Activated naive CD8-positive, alpha-beta T cell (primary cell): Measurements from ENCODE around the gene OGFOD2.

Experiments used
- H3K27ac Mint-ChIP-seq: one replicate; pipeline ENCODE4 v1.8.0; 2021; ENCODE audit warnings: mixed read lengths
- H3K27me3 Mint-ChIP-seq: one replicate; pipeline ENCODE4 v1.8.0; 2021; ENCODE audit warnings: mixed read lengths
- H3K36me3 Mint-ChIP-seq: one replicate; pipeline ENCODE4 v1.8.0; 2021; ENCODE audit warnings: mixed read lengths
- H3K4me1 Mint-ChIP-seq: one replicate; pipeline ENCODE4 v1.8.0; 2021; ENCODE audit warnings: low read depth, mixed read lengths
- H3K4me3 Mint-ChIP-seq: one replicate; pipeline ENCODE4 v1.8.0; 2021; ENCODE audit warnings: mild to moderate bottlenecking, mixed read lengths
- H3K9me3 Mint-ChIP-seq: one replicate; pipeline ENCODE4 v1.8.0; 2021; ENCODE audit warnings: low read depth, mixed read lengths

Gene OGFOD2

GRCh38 chr12:122979001-122979907 lies 4.2 kb downstream of the OGFOD2 start:
- H3K9me3 Mint-ChIP-seq: no peaks in the 10 kb centered on the region
- H3K36me3 Mint-ChIP-seq: no peaks in the 10 kb centered on the region
- H3K27ac Mint-ChIP-seq: peak overlapping the region; percentile 87
- H3K27me3 Mint-ChIP-seq: no peaks in the 10 kb centered on the region
- H3K4me1 Mint-ChIP-seq: peaks cover 49% of the 10 kb centered on the region
- H3K4me3 Mint-ChIP-seq: peak overlapping the region; percentile 91

GRCh38 chr12:122979908-122980182 lies 4.8 kb downstream of the OGFOD2 start:
- Mint-ChIP-seq H3K36me3 (no peaks in the 10 kb centered on the region), H3K27ac (peak overlapping the region; percentile 87), H3K4me1 (peaks cover 52% of the 10 kb centered on the region), H3K27me3 (no peaks in the 10 kb centered on the region), H3K4me3 (peak overlapping the region; percentile 91), H3K9me3 (no peaks in the 10 kb centered on the region)

DNA sequence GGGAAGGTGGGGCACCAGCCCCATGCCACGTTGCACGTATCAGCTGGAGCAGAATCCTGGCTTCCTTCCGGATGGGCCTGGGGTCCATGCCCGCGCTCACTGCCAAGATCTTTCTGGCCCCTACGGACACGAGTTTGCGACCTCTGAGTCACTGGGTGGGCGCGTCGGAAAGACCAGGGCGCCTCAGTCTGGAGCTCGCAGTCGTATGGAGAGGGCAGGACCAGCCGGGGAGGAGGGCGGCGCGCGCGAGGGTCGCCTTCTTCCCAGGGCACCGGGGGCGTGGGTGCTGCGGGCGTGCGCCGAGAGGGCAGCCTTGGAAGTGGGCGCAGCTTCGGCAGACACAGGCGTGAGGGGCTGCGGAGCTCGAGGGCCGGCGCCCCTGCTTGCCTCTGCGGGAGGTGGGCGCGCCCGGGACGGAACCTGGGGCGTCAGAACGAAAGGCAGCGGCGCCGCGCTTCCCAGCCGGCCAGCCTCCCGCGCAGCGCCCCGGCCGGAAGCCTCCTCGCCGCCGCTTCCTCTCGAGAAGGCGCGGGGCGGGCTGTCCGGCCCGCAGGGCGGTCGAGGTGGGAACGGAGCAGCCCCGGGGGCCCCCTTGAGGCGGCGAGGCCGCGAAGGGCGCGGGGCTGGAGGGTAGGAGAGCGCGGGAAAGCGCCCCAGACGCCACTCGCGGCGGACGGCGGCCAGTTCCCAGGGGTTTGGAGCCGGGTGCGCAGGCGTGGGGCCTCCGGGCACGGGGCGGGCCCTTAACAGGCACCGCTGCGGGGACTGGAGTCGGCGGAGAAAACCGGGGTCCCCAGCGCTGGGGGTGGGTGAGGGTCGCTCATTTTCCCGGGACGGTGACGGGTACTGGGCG lies 5.4 kb downstream of the OGFOD2 start, which contains the start of gene ARL6IP4:
Gene ARL6IP4 (plus strand): TSS at position 499 of the 853 bp plus-strand sequence. CDS start 459 bp downstream, outside the sequence.
- no peaks in the 10 kb centered on the region for H3K36me3 Mint-ChIP-seq
- no peaks in the 10 kb centered on the region for H3K27me3 Mint-ChIP-seq
- no peaks in the 10 kb centered on the region for H3K9me3 Mint-ChIP-seq
- peaks cover 51% of the 10 kb centered on the region for H3K4me1 Mint-ChIP-seq
- H3K27ac Mint-ChIP-seq: peak within 1 kb of the TSS; percentile 87
- H3K4me3 Mint-ChIP-seq: peak within 1 kb of the TSS; percentile 91

- Mint-ChIP-seq H3K36me3 (no peaks in the 10 kb centered on the region), H3K27ac (peak overlapping the region; percentile 75), H3K4me3 (peak overlapping the region; percentile 88), H3K4me1 (peaks cover 48% of the 10 kb centered on the region), H3K27me3 (no peaks in the 10 kb centered on the region), H3K9me3 (no peaks in the 10 kb centered on the region)
Measured at GRCh38 chr12:122981036-122981471, 6.0 kb downstream of the OGFOD2 start.

GRCh38 chr12:122981587-122982476 lies 6.8 kb downstream of the OGFOD2 start:
- no peaks in the 10 kb centered on the region for H3K36me3 Mint-ChIP-seq
- H3K27ac Mint-ChIP-seq: peak overlapping the region; percentile 75
- H3K27me3 Mint-ChIP-seq: no peaks in the 10 kb centered on the region
- peaks cover 44% of the 10 kb centered on the region for H3K4me1 Mint-ChIP-seq
- H3K9me3 Mint-ChIP-seq: no peaks in the 10 kb centered on the region
- H3K4me3 Mint-ChIP-seq: peak overlapping the region; percentile 88

DNA sequence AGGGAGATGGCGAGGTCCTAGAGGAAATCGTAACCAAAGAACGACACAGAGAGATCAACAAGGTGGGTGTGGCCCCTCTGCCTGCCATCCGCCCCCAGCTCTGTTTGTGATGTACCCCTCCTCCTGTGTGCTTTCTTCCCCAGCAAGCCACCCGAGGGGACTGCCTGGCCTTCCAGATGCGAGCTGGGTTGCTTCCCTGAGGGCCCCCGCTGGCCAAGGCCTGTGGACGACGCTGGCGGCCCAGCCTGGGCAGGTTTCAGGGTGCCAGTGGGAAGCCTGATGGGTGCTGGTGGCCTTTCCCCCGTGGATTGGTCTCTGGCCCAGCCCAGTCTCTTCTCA lies 7.4 kb downstream of the OGFOD2 start:
- peaks cover 39% of the 10 kb centered on the region for H3K4me1 Mint-ChIP-seq
- H3K27me3 Mint-ChIP-seq: no peaks in the 10 kb centered on the region
- peak overlapping the region; percentile 88 for H3K4me3 Mint-ChIP-seq
- H3K27ac Mint-ChIP-seq: peak overlapping the region; percentile 22
- H3K36me3 Mint-ChIP-seq: no peaks in the 10 kb centered on the region
- H3K9me3 Mint-ChIP-seq: no peaks in the 10 kb centered on the region

GRCh38 chr12:122982963-122983788 lies 8.1 kb downstream of the OGFOD2 start:
- H3K27ac Mint-ChIP-seq: peak overlapping the region; percentile 66
- H3K4me3 Mint-ChIP-seq: peak overlapping the region; percentile 88
- no peaks in the 10 kb centered on the region for H3K9me3 Mint-ChIP-seq
- no peaks in the 10 kb centered on the region for H3K27me3 Mint-ChIP-seq
- peaks cover 37% of the 10 kb centered on the region for H3K4me1 Mint-ChIP-seq
- no peaks in the 10 kb centered on the region for H3K36me3 Mint-ChIP-seq

GRCh38 chr12:122983789-122984515 lies 8.9 kb downstream of the OGFOD2 start:
- Mint-ChIP-seq H3K27me3 (no peaks in the 10 kb centered on the region), H3K4me3 (peak overlapping the region; percentile 42), H3K9me3 (no peaks in the 10 kb centered on the region), H3K36me3 (no peaks in the 10 kb centered on the region), H3K27ac (peak overlapping the region; percentile 66), H3K4me1 (peaks cover 35% of the 10 kb centered on the region)

- Mint-ChIP-seq H3K4me1 (peaks cover 29% of the 10 kb centered on the region), H3K4me3 (no peak overlapping the region)
Measured at GRCh38 chr12:122984612-122985337, 9.7 kb downstream of the OGFOD2 start.

DNA sequence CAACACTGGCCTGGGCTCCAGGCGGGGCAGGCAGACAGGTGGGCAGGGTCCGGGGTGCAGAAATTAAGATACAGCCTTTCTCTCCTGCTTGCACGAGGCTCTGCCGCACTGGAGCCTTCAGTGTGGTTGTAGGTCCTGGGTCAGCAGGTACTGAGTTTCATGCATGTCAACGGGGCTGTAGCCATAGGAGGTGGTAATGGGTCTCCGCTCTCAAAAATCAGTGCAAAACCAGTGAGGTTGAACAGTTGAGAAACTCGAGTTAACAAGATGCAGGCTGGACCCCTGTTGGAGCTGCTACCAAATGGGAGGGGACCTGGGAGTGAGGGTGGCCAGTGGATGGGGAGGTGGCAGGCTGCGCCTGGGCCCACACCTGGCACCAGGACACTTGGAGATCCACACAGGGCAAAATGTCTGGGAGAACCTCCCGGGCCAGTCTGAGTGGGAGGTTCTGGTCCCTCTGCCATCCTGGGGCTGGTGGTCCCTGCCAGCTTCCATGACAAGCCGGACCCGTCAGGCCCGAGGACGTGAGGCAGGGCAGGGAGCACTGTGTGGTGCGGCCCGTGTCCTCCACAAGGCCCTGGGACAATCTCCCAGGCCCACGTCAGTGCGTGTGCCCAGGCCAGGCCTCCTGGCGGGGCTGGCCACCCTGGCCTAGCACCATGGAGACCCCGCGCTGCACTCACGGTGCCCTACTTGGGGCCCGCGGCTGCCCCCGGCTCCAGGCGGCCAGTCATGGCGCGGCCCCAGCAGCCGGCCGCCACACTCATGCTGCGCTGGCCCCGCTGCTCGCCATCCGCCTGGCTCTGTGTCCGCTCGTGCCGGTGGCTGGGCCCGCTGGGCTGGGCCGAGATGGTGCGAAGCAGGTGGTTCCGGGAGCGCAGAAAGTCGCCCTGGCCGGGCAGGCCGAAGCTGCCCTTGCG lies 10.6 kb downstream of the OGFOD2 start:
- Mint-ChIP-seq H3K4me1 (peaks cover 26% of the 10 kb centered on the region), H3K9me3 (no peaks in the 10 kb centered on the region), H3K27me3 (no peaks in the 10 kb centered on the region), H3K27ac (no peak overlapping the region), H3K36me3 (no peaks in the 10 kb centered on the region), H3K4me3 (no peak overlapping the region)

More at GRCh38 chr12:122984612-122985337, 9.7 kb downstream of the OGFOD2 start:
- Mint-ChIP-seq H3K27ac (peak overlapping the region; percentile 66), H3K27me3 (no peaks in the 10 kb centered on the region), H3K9me3 (no peaks in the 10 kb centered on the region), H3K36me3 (no peaks in the 10 kb centered on the region)

DNA sequence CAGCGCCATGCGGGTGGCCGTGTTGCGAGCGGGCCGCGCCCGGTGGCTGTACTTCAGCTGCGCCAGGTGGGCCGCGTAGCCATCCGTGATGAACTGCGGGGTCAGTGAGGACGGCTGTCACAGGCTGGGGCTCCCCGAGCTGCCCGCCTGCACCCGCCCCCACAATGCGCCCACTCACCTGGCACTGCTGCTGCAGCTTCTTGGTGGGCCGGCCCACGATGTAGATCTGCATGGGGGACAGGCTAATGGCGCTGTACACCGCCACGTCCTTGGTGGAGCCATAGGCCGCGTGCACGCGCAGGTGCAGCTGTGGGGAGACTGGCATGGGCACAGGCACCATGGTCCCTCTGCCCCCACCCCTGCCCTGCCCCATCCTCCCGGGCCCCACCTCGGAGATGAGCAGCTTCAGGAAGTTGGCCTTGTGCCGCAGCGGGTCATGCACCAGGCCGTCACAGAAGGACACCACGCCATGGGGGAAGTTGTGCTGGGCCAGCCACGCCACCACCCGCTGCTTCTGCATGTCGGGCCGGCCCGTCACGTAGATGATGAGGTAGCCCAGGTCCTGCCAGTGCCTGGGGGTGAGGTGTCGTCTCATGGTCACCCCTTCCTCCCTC lies 11.3 kb downstream of the OGFOD2 start:
- no peaks in the 10 kb centered on the region for H3K9me3 Mint-ChIP-seq
- no peaks in the 10 kb centered on the region for H3K36me3 Mint-ChIP-seq
- peaks cover 26% of the 10 kb centered on the region for H3K4me1 Mint-ChIP-seq
- no peak overlapping the region for H3K4me3 Mint-ChIP-seq
- no peak overlapping the region for H3K27ac Mint-ChIP-seq
- no peaks in the 10 kb centered on the region for H3K27me3 Mint-ChIP-seq
